HepG2 (cell line): ENCODE data around the gene TFEB. TPM values are rescaled to one million over a fixed set of nuclear protein-coding genes. Genes with fewer than 3 reads are reported as not detected.

Experiments
- CBX2 ChIP-seq, 2 experiments: fragments of 200-600 bp in 1 of 2; sonication (generic); formaldehyde crosslinking in 1 of 2; IDR thresholded peaks; 2 replicates each; pipeline versions ENCODE4 v1.7.0 to v1.8.1; 2018 to 2022; ENCODE audit warnings: low read depth in 2 of 2, low read length in 1 of 2, mild to moderate bottlenecking in 1 of 2, missing genetic modification reagents in 1 of 2
- DNMT3B ChIP-seq: conservative IDR thresholded peaks from 2 replicates; pipeline ENCODE4 v1.6.1; 2016; ENCODE audit warnings: missing biosample characterization, control low read depth
- GPBP1L1 ChIP-seq: sonication (generic); formaldehyde crosslinking; IDR thresholded peaks from 2 replicates; pipeline ENCODE4 v1.5.0; 2020; ENCODE audit warnings: mild to moderate bottlenecking, missing genetic modification reagents
- HMGXB3 ChIP-seq: sonication (generic); formaldehyde crosslinking; IDR thresholded peaks from 2 replicates; pipeline ENCODE4 v1.4.0; 2020; ENCODE audit warnings: missing genetic modification reagents, borderline replicate concordance
- MAFF ChIP-seq: IDR thresholded peaks from 2 replicates; pipeline ENCODE4 v1.6.1; 2011; ENCODE audit warnings: low read depth, low read length, improper control_type of control experiment
- NFE2L1 ChIP-seq: sonication (generic); formaldehyde crosslinking; IDR thresholded peaks from 2 replicates; pipeline ENCODE4 v1.4.0; 2020; ENCODE audit warnings: missing genetic modification reagents, mild to moderate bottlenecking, borderline replicate concordance
- NR2F6 ChIP-seq, 2 experiments: IDR thresholded peaks; 2 replicates each; pipeline ENCODE4 v1.6.1; 2016; ENCODE audit warnings: antibody characterized with exemption in 1 of 2, mild to moderate bottlenecking in 1 of 2
- PRDM15 ChIP-seq: sonication (generic); formaldehyde crosslinking; IDR thresholded peaks from 2 replicates; pipeline ENCODE4 v1.4.0; 2020; ENCODE audit warnings: missing genetic modification reagents
- RARA ChIP-seq: IDR thresholded peaks from 2 replicates; pipeline ENCODE4 v1.6.1; 2016; ENCODE audit warnings: missing genetic modification reagents, missing compliant biosample characterization
- TFAP4 ChIP-seq: sonication (generic); IDR thresholded peaks from 2 replicates; pipeline ENCODE4 v1.6.1; 2016; ENCODE audit warnings: low read depth, borderline replicate concordance
- TIGD3 ChIP-seq: sonication (generic); formaldehyde crosslinking; IDR thresholded peaks from 2 replicates; pipeline ENCODE4 v1.5.1; 2020; ENCODE audit warnings: mild to moderate bottlenecking, missing genetic modification reagents, borderline replicate concordance
- ZNF441 ChIP-seq: sonication (generic); formaldehyde crosslinking; IDR thresholded peaks from 2 replicates; pipeline ENCODE4 v1.7.0; 2021; ENCODE audit warnings: missing genetic modification reagents, borderline replicate concordance
- ZNF446 ChIP-seq: sonication (generic); formaldehyde crosslinking; IDR thresholded peaks from 2 replicates; pipeline ENCODE4 v1.5.0; 2020; ENCODE audit warnings: mild to moderate bottlenecking, missing genetic modification reagents
- ZNF598 ChIP-seq: sonication (generic); formaldehyde crosslinking; IDR thresholded peaks from 2 replicates; pipeline ENCODE4 v1.5.1; 2020; ENCODE audit warnings: mild to moderate bottlenecking, missing genetic modification reagents, borderline replicate concordance
- ZSCAN25 ChIP-seq: sonication (generic); formaldehyde crosslinking; IDR thresholded peaks from 2 replicates; pipeline ENCODE4 v1.8.0; 2022; ENCODE audit warnings: mild to moderate bottlenecking, missing genetic modification reagents
- polyA plus RNA-seq, 8 experiments: library from polyadenylated mRNA; depleted of rRNA in 3 of 8; stranded (reverse) in 7 of 8; unstranded in 1 of 8; fragments of >200 nt; fragmentation: Illumina TruSeq in 4 of 8; extraction: Trizol in 4 of 8; gene quantifications; 2 replicates each; pipeline versions ENCODE4 v1.2.1 to v1.2.3, GENCODE V29; 2011 to 2016; ENCODE audit warnings: low read depth in 4 of 8, missing spikeins in 1 of 8, mixed read lengths in 1 of 8; ENCODE audit not compliant: insufficient read depth in 1 of 8
- total RNA-seq, 5 experiments: library from RNA; depleted of rRNA; stranded (reverse); fragments of >200 nt; fragmentation: Illumina TruSeq; extraction: Trizol; gene quantifications; 2 replicates each; pipeline ENCODE4 v1.2.3, GENCODE V29; 2016; ENCODE audit warnings: low read depth in 1 of 5

Gene TFEB
- total and polyA plus RNA-seq, 2 of the 13 experiments (the other 11 are each of a cell fraction or from before 2014, with no cell fraction given), result 13.3 to 18.7 TPM

GRCh38 chr6:41733707-41734665 is 1.4 kb downstream of the TFEB start (continued):
- TF ChIP-seq DNMT3B (CRISPR knock-in tag) (no peak), ZNF446 (CRISPR knock-in tag) (0 out of 2 replicates have a peak, but pooled peaks have one; percentile 12), RARA (CRISPR knock-in tag) (no peak), PRDM15 (CRISPR knock-in tag) (no peak), ZNF441 (CRISPR knock-in tag) (peak; percentile 36; the same call in 1 of the 2 replicates), NR2F6 (IDR thresholded peaks at IDR 0.05) (no peak), NR2F6 (CRISPR knock-in tag; IDR thresholded peaks at IDR 0.05) (peak; percentile 13; the same call in 1 of the 2 replicates), ZSCAN25 (CRISPR knock-in tag) (0 out of 2 replicates have a peak, but pooled peaks have one; percentile 36), NFE2L1 (no peak), GPBP1L1 (CRISPR knock-in tag) (no peak), CBX2 (IDR thresholded peaks at IDR 0.05; ENCODE audit: low read depth, low read length) (no peak), CBX2 (CRISPR knock-in tag; IDR thresholded peaks at IDR 0.05; ENCODE audit: low read depth) (no peak), MAFF (no peak), HMGXB3 (no peak), TIGD3 (CRISPR knock-in tag) (peak; percentile 57; the same call in 1 of the 2 replicates), ZNF598 (CRISPR knock-in tag) (peak; percentile 76; the same call in 1 of the 2 replicates), TFAP4 (peak; percentile 39; the same call in 1 of the 2 replicates)
